Measurements from ENCODE around the gene PANK2.

DNA sequence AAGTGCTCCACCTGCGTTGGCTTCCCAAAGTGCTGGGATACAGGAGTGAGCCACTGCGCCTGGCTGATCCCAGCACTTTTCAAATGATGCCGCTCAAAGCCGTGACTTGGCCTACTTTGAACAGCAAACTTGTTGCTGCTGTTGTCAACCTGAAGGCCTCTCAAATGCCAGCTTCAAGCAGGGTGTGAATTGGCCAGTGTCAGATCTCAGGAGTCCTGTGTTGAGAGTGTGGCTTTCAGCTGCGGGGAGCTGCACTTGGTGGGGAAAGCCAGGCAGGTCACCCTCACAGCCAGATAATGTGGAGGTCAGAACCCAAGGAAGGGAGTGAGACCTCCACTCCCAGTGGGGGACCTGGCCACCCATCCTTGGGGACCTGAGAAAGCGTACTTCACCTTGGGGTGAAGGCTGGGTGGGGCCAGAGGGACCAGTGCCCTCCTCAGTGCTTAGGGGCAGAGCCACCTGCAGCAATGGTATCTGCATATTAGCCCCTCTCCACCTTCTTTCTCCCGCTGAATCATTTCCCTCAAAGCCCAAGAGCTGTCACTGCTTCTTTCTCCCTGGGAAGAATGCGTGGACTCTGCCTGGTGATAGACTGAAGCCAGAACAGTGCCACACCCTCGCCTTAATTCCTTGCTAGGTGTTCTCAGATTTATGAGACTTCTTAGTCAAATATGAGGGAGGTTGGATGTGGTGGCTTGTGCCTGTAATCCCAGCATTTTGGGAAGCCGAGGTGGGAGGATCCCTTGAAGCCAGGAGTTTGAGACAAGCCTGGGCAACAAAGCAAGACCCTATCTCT is 19.1 kb upstream of the PANK2 start:
- TF ChIP-seq, protein P1, sequence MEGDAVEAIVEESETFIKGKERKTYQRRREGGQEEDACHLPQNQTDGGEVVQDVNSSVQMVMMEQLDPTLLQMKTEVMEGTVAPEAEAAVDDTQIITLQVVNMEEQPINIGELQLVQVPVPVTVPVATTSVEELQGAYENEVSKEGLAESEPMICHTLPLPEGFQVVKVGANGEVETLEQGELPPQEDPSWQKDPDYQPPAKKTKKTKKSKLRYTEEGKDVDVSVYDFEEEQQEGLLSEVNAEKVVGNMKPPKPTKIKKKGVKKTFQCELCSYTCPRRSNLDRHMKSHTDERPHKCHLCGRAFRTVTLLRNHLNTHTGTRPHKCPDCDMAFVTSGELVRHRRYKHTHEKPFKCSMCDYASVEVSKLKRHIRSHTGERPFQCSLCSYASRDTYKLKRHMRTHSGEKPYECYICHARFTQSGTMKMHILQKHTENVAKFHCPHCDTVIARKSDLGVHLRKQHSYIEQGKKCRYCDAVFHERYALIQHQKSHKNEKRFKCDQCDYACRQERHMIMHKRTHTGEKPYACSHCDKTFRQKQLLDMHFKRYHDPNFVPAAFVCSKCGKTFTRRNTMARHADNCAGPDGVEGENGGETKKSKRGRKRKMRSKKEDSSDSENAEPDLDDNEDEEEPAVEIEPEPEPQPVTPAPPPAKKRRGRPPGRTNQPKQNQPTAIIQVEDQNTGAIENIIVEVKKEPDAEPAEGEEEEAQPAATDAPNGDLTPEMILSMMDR (IDR thresholded peaks at IDR 0.05), result no peak
- no peak for TF ChIP-seq POLR2AphosphoS5 (IDR thresholded peaks at IDR 0.05)

All from gastroesophageal sphincter (tissue), 3 donors.